Measurements from ENCODE around the gene HJV. TPM values are rescaled to one million over a fixed set of nuclear protein-coding genes. Genes with fewer than 3 reads are reported as not detected.

Gene HJV
- polyA plus RNA-seq, 1 donor from 2014 or later, result not detected

- Mint-ChIP-seq H3K36me3 (peaks cover 27% of the 10 kb centered on the region), H3K4me1 (peaks cover 27 to 38% (median 37%) of the 10 kb centered on the region in 3 donors), H3K27me3 (no peaks in the 10 kb centered on the region), H3K27ac (peak overlapping the region; percentile 33 to 80 (median 64)), H3K4me3 (peak overlapping the region; percentile 82 to 98 (median 97)), H3K9me3 (peaks cover 0 to 3% (median 0%) of the 10 kb centered on the region in 3 donors)
These were observed 29.0 kb downstream of the HJV start for GRCh38 chr1:145992502-145992936.

- Mint-ChIP-seq H3K9me3 (peaks cover 0 to 3% (median 0%) of the 10 kb centered on the region in 3 donors), H3K4me1 (peaks cover 26 to 38% (median 35%) of the 10 kb centered on the region in 3 donors), H3K27ac (peak overlapping the region in 2 of 3 donors; percentile 64 to 80), H3K27me3 (no peaks in the 10 kb centered on the region), H3K36me3 (peaks cover 27% of the 10 kb centered on the region), H3K4me3 (peak overlapping the region; percentile 82 to 98 (median 97))
These were observed 29.7 kb downstream of the HJV start for GRCh38 chr1:145991735-145992412.

GRCh38 chr1:145990249-145990855 lies 31.2 kb downstream of the HJV start:
- Mint-ChIP-seq H3K27ac (peak overlapping the region; percentile 24 to 81 (median 64)), H3K4me3 (peak overlapping the region in 3 of 4 donors; percentile 44 to 97 (median 82)), H3K27me3 (no peaks in the 10 kb centered on the region), H3K36me3 (peaks cover 22% of the 10 kb centered on the region), H3K4me1 (peaks cover 35 to 49% (median 39%) of the 10 kb centered on the region in 3 donors), H3K9me3 (no peaks in the 10 kb centered on the region)

GRCh38 chr1:145988773-145989172 lies 32.8 kb downstream of the HJV start:
- Mint-ChIP-seq H3K9me3 (no peaks in the 10 kb centered on the region), H3K4me1 (peaks cover 45 to 63% (median 53%) of the 10 kb centered on the region in 3 donors), H3K27ac (peak overlapping the region; percentile 24 to 74 (median 40)), H3K36me3 (peaks cover 6% of the 10 kb centered on the region), H3K4me3 (peak overlapping the region; percentile 1 to 57 (median 20)), H3K27me3 (no peaks in the 10 kb centered on the region)

- peak overlapping the region; percentile 26 to 74 (median 40) for H3K27ac Mint-ChIP-seq
- H3K4me3 Mint-ChIP-seq, result peak overlapping the region in 2 of 4 donors; percentile 1 to 56
- H3K4me1 Mint-ChIP-seq, result peaks cover 51 to 71% (median 61%) of the 10 kb centered on the region in 3 donors
- H3K36me3 Mint-ChIP-seq, result no peaks in the 10 kb centered on the region
- H3K27me3 Mint-ChIP-seq, result no peaks in the 10 kb centered on the region
- no peaks in the 10 kb centered on the region for H3K9me3 Mint-ChIP-seq
These were observed 33.6 kb downstream of the HJV start for GRCh38 chr1:145987926-145988325.

GRCh38 chr1:145986551-145986950 lies 35.0 kb downstream of the HJV start:
- H3K36me3 Mint-ChIP-seq, result no peaks in the 10 kb centered on the region
- peak overlapping the region in 1 of 3 donors; percentile 89 for H3K27ac Mint-ChIP-seq
- H3K9me3 Mint-ChIP-seq, result no peaks in the 10 kb centered on the region
- peak overlapping the region in 1 of 4 donors; percentile 82 for H3K4me3 Mint-ChIP-seq
- peaks cover 50 to 71% (median 52%) of the 10 kb centered on the region in 3 donors for H3K4me1 Mint-ChIP-seq
- H3K27me3 Mint-ChIP-seq, result no peaks in the 10 kb centered on the region

- peaks cover 42 to 66% (median 52%) of the 10 kb centered on the region in 3 donors for H3K4me1 Mint-ChIP-seq
- no peaks in the 10 kb centered on the region for H3K27me3 Mint-ChIP-seq
- peak overlapping the region; percentile 6 to 89 (median 82) for H3K4me3 Mint-ChIP-seq
- no peaks in the 10 kb centered on the region for H3K9me3 Mint-ChIP-seq
- peak overlapping the region in 2 of 3 donors; percentile 89 to 95 for H3K27ac Mint-ChIP-seq
- no peaks in the 10 kb centered on the region for H3K36me3 Mint-ChIP-seq
These were observed 35.8 kb downstream of the HJV start for GRCh38 chr1:145985502-145986439.

GRCh38 chr1:145985129-145985501 lies 36.4 kb downstream of the HJV start:
- Mint-ChIP-seq H3K4me3 (peak overlapping the region; percentile 64 to 89 (median 82)), H3K4me1 (peaks cover 36 to 61% (median 48%) of the 10 kb centered on the region in 3 donors), H3K36me3 (no peaks in the 10 kb centered on the region), H3K27ac (peak overlapping the region; percentile 89 to 95 (median 91)), H3K27me3 (no peaks in the 10 kb centered on the region), H3K9me3 (no peaks in the 10 kb centered on the region)

GRCh38 chr1:145983960-145984830 lies 37.3 kb downstream of the HJV start:
- Mint-ChIP-seq H3K36me3 (no peaks in the 10 kb centered on the region), H3K27me3 (no peaks in the 10 kb centered on the region), H3K4me3 (peak overlapping the region; percentile 64 to 89 (median 82)), H3K27ac (peak overlapping the region; percentile 89 to 95 (median 91)), H3K4me1 (peaks cover 35 to 59% (median 46%) of the 10 kb centered on the region in 3 donors), H3K9me3 (no peaks in the 10 kb centered on the region)

- Mint-ChIP-seq H3K27me3 (no peaks in the 10 kb centered on the region), H3K36me3 (no peaks in the 10 kb centered on the region), H3K27ac (peak overlapping the region; percentile 36 to 80 (median 65)), H3K4me1 (peaks cover 28 to 53% (median 39%) of the 10 kb centered on the region in 3 donors), H3K9me3 (no peaks in the 10 kb centered on the region), H3K4me3 (peak overlapping the region in 3 of 4 donors; percentile 6 to 43 (median 16))
These were observed 38.3 kb downstream of the HJV start for GRCh38 chr1:145983206-145983675.

GRCh38 chr1:145982010-145982723 lies 39.4 kb downstream of the HJV start:
- Mint-ChIP-seq H3K4me3 (peak overlapping the region in 3 of 4 donors; percentile 27 to 38 (median 31)), H3K36me3 (no peaks in the 10 kb centered on the region), H3K27me3 (no peaks in the 10 kb centered on the region), H3K27ac (peak overlapping the region in 1 of 3 donors; percentile 15), H3K9me3 (no peaks in the 10 kb centered on the region), H3K4me1 (peaks cover 28 to 46% (median 33%) of the 10 kb centered on the region in 3 donors)

- Mint-ChIP-seq H3K4me3 (no peak overlapping the region), H3K27ac (no peak overlapping the region), H3K4me1 (peaks cover 26 to 37% (median 26%) of the 10 kb centered on the region in 3 donors), H3K36me3 (no peaks in the 10 kb centered on the region), H3K9me3 (no peaks in the 10 kb centered on the region), H3K27me3 (no peaks in the 10 kb centered on the region)
These were observed 41.0 kb downstream of the HJV start for GRCh38 chr1:145980457-145980994.
